ENCODE data around the gene ADGRG7.

GRCh38 chr3:100563652-100564211 lies 45.7 kb upstream of the ADGRG7 start:
- TF ChIP-seq CTCF (IDR thresholded peaks at IDR 0.05 in 8 of 11, conservative IDR thresholded peaks at IDR 0.05 in 3 of 11) (no peak), POLR2A (IDR thresholded peaks at IDR 0.05) (no peak), POLR2AphosphoS5 (IDR thresholded peaks at IDR 0.05) (no peak)

Data from spleen (tissue), 7 donors.